Muscle of back (tissue), 13 donors: ENCODE results near the gene SLC4A7. TPM values are rescaled to one million over a fixed set of nuclear protein-coding genes. Genes with fewer than 3 reads are reported as not detected.
"Not testable (repeated sequence)": the region's sequence is repeated elsewhere in the genome, so short reads cannot be mapped to it uniquely, and the experiment has no call there.

ENCODE experiments used
- DNase-seq, 3 donors: peaks; one replicate each; pipeline versions ENCODE4 v3.0.0 to v3.0.0-alpha.2; 2013
- long read RNA-seq, 9 donors: transcript quantifications; one replicate each; lab custom pipeline, GENCODE V29; 2026
- polyA plus RNA-seq, 10 donors: library from polyadenylated mRNA; unstranded; fragments of 120-200 nt; gene quantifications; one replicate each; pipeline ENCODE4 v1.2.1, GENCODE V29; 2013; ENCODE audit not compliant: insufficient read length in 10 of 10

The SLC4A7 gene
- polyA plus RNA-seq = 10 to 100 TPM in 9 of 10 donors, 1 to 10 TPM in 1; 9.8 to 19.5 (median 14.0) TPM
- long read RNA-seq, donor 1 = 0 reads
- long read RNA-seq, donor 2 = 0 reads
- long read RNA-seq, donor 3 = 0 reads
- long read RNA-seq, donor 4 = 0 reads
- long read RNA-seq, donor 5 = 0 reads
- long read RNA-seq, donor 6 = 0 reads
- long read RNA-seq, donor 7, partial matches to known transcripts = 0 of 1 reads
- long read RNA-seq, donor 7, other reads (novel, unspliced or antisense) = 0 of 1 reads
- long read RNA-seq, donor 8 = 0 reads
- long read RNA-seq, donor 9 = 0 reads

DNA sequence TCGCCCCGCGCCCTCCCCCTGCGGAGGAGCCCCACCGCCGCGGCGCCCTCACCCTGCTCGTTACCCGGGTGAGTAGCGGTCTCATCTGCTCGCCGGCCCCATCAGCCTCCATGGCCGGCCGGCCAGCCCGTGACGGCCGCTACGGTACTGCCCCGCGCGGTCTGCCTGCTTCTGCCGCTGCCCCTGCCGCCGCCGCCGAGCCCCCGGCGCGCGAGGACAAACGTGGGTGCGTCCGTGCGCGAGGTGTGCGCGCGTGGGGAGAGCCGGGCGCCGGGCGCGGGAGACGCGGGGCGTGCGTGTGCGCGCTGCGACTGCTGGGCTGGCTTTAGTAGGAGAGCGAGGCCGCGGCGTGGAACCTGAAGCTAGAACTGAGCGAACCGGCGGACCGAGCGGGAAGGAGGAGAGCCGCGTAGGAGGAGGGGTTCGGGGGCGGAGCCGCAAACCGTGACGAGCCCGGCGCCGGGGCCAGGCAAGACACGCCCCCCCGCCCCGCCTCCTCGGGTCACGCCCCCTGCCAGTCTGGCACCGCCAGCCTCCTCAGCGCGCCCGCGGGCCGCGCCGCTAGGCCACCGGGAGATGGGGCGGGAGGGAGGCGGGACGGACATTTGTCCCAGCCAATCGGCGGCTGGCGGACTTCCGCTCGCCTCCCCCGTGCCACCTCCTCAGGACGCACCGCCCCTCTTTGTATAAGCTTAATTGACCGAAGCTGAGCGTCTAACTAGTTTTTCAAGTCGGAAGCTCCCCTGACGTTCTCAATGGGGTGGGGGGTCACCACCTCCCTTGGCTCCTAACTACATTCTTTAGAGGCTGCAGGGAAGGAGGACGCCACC, at the start of gene SLC4A7:
Gene SLC4A7 (minus strand): TSS at position 370 of the 830 bp plus-strand sequence. CDS start 258 bp downstream, at position 112.
- peak; percentile 96 to 98 (median 96) for DNase-seq

DNA sequence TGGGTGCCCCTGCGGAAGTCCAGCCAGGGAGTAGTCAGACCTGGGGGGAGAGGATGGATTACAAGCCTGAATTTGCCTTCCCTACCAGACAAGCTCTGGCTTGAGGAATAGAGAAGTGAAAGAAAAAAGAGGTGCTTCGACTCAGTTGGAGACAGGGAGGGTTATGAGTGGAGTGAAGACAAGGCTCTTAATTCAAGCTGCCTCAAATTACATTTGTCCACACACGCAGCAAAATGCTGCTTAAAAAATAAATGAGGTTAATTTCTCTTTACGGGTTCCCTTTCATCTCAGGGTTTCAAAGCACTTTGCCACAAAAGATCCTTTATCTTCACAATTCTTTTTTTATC, 49.0 kb upstream of the SLC4A7 start:
- DNase-seq = no peak

DNA sequence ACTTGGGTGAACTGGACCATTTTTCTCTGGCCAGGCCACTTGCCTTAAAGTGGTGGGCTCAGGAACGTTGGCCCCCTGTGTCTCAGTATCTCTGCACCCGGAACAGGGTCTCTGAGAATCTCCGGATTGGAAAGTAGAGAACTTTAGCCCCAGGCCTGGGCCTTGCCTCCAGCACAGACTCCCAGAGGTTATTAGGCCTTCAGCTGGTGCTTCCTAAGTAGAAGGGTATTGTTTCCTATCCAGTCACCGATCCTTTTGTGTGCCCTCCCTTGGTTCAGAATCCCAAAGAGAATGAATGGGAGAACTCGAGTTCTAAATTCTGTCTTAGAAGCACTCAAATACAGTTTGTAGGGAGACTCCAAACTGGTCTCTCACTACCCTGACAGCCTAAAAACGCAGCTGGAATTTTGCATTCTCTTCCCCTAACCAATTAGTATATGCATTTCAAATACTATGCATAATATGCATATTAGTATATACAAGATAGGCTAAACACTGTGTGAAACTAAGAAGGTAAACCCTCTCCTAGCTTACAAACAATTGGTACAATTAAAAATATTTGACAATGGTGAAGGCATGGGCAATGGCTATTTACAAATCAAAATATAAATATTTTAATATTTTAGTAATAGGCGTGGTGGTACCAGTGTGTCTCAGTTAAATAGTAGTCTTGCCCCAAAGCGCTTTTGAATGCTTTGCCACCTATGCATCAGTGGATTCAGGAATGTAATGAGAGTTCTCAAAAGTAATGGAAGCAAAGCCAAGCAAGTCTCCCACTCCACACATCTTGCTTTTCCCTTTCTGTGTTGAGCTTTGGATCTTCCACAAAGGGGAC, 48.5 kb upstream of the SLC4A7 start:
- no peak for DNase-seq

DNA sequence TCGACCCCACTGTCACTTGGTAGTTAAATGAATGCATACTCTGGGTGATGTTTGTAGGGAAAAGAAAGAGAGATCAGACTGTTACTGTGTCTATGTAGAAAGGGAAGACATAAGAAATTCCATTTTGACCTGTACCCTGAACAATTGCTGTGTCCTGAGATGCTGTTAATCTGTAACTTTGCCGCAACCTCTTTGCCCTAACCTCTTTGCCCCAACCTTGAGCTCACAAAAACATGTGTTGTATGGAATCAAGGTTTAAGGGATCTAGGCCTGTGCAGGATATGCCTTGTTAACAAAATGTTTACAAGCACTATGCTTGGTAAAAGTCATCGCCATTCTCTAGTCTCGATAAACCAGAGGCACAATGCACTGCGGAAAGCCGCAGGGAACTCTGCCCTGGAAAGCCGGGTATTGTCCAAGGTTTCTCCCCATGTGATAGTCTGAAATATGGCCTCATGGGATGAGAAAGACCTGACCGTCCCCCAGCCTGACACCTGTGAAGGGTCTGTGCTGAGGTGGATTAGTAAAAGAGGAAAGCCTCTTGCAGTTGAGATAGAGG, 47.1 kb upstream of the SLC4A7 start:
- DNase-seq = not testable (repeated sequence)

DNA sequence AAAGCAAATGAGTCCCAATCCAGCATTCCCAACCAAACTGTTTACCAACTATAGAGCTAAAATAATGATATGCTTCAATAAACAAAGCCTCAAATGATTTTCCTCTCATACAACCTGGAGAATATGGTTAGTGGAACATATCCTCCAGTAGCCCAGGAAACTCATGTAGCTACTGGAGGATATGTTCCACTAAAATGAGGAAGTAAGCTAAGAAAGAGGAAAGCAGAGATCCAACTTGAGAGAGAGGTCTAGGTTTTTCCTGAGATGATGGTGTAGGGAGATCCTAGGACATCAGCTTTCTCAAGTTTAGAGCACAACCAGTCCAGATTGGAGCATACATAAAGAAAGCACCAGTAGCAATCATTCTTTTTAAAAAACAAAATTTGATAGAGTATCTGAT, 44.6 kb upstream of the SLC4A7 start:
- DNase-seq = no peak

DNA sequence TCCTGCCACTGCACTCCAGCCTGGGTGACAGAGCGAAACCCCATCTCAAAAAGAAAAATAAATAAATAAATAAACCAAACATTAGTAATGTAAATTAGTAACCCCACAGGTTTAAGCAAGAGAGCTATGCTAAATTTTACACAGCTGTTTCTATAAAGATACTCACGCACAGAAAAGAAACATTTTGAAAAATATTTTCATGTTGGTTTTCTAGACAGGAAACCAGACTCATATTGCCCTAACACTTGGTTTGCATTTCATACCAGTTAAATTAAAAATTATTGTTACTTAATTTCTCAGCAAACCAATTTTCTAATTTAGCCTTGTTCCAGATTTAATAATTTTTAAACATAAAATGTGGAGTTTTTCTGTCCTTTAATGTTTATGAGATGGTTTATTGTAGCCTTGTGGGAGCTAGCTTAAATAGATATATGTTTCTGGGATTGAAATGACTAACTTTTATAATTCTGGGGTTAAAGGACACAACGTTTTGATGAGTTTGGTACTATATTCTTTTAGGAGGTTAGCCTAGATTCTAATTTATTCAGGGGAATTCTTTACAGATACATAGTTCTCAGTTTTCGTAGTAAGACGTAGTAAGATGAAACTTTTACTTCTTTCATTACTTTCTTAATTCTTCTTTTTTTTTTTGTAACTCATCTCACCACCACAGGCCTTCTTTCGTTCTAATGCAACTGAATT, 42.6 kb upstream of the SLC4A7 start:
- no peak for DNase-seq

DNA sequence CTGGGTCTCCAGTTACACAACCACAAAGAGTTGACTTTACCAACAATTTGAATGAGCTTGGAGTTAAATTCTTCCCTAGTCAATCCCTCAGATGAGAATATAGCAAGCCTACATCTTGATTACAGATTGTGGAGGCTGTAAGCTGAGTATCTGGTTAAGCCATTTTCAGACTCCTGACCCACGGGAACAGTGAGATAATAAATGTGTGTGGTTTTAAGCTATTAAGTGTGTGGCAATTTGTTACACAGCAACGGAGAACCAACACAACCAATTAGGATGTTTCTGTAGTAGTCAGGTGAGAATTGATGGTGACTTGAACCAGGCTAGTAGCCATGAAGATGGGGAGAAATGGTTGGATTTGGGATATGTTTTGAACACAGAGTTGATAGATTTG, 37.7 kb upstream of the SLC4A7 start:
- no peak for DNase-seq

DNA sequence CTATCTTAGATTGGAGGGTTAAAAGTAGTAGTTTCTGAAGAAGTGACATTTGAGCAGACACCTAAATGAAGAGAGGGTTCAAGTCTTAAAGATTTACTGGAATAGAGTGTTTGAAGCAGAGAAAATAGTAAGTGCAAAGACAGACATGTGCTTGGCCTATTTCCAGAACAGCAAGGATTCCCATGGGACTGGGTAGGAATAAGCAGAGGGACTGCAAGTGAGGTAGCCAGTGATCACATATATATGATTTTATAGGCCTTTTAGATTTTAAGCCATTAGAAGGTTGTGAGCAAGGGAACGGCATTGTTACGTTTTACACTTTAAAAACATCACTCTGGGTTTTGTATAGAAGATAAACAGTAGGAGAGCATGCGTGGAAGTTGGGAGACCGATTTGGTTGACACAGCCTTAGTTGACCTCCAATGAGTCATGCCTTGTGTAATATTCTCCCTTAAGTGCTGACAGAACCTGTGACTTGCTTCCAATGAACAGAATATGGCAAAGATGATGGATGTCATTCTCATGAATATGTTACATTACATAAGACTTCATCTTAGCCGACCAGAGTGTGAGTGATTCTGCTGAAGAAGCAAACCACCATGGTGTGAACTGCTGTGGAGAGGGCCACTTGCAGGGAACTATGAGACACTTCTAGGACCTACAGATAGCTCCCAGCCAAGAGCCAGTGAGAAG, 37.1 kb upstream of the SLC4A7 start:
- DNase-seq = peak in 1 of 3 donors; percentile 90

DNA sequence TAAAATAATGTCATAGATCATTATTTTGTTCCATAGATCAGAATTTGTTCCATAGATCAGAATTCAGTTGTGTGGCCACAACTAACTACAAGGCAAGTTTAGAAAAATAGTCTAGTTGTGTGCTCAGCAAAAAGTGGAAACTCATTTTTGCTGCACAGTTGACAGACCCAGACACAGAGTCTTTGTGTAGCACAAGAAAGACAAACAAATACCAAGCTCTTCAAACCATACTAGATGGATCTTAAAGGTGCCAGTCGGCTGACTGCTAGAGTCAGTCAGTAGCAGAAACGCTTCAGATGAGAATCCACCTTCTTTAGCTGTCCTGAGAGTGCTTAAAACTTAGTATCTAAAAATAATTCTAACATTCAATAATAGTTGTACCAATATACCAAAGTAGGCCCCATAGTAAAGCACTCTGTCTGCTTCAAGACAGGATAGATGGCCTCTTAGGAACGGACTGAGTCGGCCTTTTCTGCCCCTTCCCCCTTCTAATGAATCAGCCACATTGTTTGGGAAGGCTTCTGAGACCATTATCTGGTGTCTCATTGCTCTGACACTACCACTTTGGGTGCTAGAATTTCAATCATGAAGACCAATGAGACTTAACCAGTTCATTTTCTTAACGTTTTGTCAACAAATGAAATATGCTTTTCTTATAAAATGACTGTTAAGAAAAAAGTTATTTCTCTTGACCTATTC, 27.7 kb upstream of the SLC4A7 start:
- DNase-seq = no peak

DNA sequence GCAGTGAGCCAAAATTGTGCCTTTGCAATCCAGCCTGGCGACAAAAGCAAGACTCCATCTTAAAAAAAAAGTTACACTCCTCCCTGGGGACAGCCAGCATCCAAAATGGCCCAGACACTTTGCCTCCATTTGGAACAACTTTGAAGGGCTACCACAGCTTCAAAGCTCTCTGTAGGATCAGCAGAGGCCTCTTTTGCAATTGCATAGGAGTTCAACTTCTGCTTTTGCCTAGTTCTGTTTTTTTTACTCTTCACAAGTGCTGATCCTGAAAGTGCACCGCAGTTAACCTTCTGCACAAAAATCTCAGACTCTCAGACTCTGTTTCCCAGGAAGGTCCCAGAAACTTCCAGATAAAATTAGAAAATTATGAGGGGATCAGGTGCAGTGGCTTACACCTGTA, 25.2 kb upstream of the SLC4A7 start:
- no peak for DNase-seq

DNA sequence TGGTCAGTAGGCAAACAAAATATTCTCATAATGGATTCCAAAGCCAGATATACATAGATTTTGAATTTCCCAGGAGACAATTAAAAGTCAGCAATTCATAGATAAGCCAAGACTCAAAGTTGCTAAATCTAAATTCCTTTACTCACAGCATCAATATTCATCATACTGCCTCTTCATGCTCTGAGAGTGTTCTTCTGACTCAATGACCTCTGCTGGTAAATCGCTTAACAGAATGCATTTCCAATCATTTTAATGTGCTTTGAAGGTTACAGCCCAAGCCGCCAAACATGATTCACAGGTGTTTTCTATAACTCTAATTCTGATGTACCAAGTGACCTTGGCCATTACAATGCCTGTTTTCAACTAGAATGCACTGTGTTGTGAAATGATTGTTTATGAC, 24.2 kb upstream of the SLC4A7 start:
- DNase-seq = no peak

DNA sequence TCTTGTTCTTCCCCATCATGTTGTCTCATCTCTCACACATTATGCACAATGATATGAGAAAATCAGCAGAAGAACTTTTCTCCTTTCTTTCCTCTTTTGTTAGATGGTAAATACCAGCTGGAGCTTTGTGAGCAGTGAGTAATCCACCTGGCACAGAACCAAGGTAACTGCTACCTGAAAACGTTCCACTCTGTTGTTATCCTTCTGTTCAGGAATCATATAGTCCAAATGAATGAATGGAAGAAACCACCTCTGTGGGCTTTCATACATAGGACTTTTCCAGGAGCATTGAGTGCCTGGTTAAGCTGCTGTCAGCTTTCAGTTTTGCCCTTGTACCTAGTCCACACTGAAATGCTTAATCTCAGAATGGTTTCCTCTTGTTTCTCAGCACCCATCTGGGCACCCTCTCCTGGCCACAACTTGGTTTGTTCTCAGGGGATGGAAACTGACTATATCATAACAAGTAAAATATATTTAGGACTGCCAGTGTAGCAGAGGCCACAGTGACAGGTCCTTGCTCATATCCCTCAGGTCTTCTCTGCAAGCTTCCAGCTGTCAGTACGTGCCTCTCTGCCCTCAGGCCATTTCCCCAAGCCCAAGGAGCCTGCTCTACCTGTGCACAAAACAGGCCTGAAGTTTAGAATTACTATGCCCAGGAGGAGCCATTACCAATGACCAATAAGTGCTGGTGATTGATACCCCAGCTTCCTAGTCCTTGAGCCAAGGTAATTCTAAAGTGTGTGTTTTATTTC, 23.5 kb upstream of the SLC4A7 start:
- no peak for DNase-seq

DNA sequence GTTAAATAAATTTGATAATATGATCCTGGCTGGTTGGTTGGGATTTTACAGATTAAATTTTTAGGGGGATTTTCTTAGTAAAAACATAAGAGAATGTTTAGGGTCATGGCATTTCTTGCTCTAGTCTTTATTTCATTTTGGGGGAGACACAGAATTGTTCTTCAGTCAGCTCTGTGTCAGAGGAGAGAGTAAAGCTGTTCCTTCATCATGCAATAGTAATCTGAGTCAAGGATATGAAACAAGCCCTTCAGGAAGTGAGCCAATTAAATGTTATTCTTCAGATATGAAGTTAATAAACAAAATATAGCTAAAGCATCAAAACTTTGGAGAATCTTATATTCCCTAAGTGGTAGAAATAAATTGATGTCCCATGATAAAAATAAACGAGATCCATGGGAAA, 22.9 kb upstream of the SLC4A7 start:
- no peak for DNase-seq

DNA sequence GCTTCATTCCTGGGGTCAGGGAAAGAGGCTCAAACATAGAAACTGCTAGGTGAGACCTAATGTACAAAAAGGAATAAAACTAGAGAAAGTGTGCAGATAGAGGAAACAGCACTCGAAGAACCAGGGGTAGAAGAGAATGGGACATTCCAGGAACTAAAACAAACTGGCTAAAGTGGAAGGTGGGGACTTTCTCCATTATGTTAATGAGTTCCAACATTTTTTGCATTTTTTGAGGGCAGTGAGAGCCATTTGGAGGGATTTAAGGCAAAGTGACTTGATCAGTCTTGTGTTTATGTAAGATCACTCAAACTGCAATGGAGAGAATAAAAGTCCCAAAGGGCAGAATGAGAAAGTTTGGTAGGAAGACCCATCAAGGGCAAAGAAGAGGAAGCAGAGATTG, 20.6 kb upstream of the SLC4A7 start:
- no peak for DNase-seq

DNA sequence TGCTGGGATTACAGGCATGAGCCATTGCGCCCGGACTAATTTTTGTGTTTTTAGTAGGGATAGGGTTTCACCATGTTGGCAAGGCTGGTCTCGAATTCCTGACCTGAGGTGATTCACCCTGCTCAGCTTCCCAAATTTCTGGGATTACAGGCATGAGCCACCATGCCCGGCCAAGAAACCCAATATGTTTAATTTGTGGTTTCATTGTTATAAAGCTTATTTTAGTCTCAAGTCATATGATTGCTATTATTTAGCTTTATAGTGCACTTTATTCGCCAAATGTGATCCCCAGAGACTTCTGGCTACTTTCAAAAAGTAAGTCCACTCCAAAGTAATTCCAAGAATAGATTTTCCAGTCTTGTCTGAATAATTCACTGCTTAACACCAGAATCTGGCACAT, 19.3 kb upstream of the SLC4A7 start:
- DNase-seq = peak; percentile 82 to 87 (median 86)

DNA sequence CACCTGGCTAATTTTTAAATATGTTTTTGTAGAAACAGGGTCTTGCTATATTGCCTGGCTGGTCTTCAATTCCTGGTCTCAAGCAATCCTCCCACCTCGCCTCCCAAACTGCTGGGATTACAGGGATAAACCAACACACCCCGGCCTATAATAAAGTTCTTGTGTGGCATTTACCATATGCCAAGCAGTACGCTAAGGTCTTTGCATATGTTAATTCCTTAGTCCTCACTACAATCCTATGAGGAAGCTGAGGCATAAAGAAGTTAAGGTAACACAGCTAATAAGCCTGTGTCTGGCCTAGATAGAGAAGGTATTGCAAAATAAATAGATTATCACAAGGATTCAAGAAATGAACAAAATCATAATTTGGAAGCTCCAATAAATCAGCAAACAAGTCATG, 17.6 kb upstream of the SLC4A7 start:
- no peak for DNase-seq

DNA sequence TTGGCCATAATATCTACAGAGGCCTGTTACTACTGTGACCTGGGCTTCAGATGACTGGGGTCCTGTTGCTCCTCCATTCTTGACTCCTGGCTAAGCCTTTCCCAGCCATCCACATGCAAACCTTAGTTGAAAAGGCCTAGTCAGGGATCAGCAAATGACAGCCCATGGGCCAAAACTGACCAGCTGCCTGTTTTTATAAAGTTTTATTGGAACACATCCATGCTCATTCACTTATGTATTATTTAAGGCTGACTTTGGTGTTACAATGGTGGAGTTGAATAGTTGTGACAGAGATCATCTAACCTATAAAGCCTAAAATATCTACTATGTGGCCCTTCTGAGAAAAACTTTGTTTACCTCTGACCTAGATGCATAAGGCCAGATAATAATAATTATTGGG, 16.8 kb upstream of the SLC4A7 start:
- no peak for DNase-seq

DNA sequence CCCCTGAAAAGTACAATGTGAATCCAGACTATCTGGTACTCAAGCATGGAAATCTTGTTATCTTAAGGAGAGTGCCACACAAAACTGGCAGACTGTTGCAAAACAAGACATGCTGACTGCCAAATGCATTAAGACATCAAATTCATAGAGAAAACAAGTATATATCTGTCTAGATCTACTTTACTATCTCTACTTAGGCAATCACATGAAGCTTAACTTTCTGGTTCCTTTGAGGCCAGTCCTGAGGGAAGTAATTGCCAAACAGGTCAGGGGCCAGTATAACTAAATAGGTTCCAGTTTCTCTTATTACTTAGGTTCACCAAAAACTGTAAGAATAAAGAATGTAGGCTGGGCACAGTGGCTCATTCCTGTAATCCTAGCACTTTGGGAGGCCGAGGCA, 15.9 kb upstream of the SLC4A7 start:
- no peak for DNase-seq

DNA sequence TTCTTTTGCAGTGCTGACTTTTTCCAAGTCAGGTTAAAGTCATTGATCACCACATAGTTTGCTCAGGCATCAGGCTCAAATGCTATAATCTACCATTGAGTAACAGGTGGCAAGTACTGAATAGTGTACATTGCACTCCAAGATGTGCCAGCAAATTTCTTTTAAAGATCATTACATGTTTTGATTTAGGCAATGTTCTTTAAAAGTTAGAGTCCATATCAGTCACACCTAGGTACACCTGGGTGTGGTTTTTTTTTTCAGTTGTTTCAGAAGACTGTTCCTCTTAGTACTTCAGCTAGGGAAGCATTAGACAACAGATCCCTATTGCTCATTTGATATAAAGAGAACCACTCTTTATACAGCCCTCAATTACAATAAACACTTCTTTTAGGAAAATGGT, 10.6 kb upstream of the SLC4A7 start:
- DNase-seq = no peak

DNA sequence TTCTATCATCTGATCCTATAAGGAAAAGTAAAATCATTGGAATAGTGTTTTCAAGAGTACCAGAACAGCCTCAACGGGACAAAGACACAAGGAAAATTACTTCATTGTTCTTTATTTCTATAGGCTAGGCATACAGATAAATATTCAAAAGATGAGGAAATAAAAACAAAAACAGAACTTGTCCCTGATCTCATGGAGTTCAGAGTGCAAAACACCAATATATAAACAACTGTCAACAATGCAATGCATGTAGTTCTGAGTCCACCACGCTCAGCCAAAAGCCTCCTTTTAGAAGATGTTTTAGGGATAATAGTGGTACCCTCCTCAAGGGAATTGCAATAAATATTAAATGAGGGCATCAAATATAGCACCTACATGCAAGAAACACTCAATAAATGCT, 4.6 kb upstream of the SLC4A7 start:
- no peak for DNase-seq
